Non-pigmented ciliary epithelial cell (primary cell): ENCODE results near the gene UPK1A.
"Not testable (repeated sequence)": the region's sequence is repeated elsewhere in the genome, so short reads cannot be mapped to it uniquely, and the experiment has no call there.

ENCODE experiments used
- DNase-seq: peaks from one replicate; pipeline ENCODE4 v3.0.0-alpha.2; 2010; ENCODE audit warnings: low read depth

UPK1A gene

DNA sequence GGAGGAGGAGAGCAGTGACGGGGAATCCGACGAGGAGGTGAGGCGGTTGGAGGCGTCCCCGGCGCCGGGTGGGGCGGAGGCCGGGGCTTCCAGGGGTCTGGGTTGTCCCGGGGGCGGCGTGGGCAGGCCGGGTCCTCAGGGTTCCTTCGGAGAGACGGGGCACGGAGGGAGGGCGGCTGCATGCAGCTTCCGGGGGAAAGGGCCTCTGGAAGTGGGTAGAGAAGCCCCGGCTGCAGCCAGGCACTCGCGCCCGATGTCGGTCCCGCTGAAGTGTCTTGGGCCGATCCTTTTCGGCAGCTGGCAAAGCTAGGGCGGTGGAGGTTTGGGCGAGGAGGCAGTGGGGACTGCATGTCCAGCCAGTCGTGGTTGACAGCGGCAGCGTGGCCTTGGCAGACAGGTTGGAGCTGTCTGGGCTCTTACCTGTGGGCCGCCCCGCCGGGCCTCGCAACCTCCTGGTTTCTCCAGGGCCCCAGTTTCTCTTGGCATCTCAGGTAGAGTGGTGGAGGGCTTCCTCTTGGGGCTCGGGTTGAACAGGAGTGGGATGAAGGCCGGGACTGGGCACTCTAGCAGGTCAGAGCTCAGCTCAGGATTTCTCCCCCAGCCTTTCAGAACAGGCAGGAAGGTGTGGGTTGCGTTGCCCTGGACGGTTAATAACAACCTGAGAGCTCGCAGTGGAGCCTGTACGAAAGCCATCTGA, 52.2 kb downstream of the UPK1A start:
- DNase-seq = no peak

DNA sequence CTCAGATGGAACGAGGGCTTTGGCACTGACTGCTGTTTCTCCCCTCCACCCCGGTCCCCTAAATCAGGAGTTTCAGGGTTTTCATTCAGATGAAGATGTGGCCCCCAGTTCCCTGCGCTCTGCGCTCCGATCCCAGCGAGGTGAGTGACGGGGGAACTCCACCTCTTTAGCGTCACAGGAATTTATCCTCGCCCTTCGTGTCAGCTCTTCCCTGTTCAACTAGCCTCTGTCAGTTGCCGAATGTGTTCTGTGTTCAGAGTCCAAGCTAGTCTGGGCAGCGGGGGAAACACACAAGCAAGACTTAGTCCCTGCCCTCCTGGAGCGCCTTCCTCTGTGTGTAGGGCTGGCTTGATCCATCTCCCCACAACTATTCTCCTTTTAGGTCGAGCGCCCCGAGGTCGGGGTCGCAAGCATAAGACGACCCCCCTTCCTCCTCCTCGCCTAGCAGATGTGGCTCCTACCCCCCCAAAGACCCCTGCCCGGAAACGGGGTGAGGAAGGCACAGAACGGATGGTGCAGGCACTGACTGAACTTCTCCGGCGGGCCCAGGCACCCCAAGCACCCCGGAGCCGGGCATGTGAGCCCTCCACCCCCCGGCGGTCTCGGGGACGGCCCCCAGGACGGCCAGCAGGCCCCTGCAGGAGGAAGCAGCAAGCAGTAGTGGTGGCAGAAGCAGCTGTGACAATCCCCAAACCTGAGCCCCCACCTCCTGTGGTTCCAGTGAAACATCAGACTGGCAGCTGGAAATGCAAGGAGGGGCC, 53.3 kb downstream of the UPK1A start:
- DNase-seq = no peak

DNA sequence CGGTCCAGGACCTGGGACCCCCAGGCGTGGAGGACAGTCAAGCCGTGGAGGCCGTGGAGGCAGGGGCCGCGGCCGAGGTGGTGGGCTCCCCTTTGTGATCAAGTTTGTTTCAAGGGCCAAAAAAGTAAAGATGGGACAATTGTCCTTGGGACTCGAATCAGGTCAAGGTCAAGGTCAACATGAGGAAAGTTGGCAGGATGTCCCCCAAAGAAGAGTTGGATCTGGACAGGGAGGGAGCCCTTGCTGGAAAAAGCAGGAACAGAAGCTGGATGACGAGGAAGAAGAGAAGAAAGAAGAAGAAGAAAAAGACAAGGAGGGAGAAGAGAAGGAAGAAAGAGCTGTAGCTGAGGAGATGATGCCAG, 53.8 kb downstream of the UPK1A start:
- no peak for DNase-seq

DNA sequence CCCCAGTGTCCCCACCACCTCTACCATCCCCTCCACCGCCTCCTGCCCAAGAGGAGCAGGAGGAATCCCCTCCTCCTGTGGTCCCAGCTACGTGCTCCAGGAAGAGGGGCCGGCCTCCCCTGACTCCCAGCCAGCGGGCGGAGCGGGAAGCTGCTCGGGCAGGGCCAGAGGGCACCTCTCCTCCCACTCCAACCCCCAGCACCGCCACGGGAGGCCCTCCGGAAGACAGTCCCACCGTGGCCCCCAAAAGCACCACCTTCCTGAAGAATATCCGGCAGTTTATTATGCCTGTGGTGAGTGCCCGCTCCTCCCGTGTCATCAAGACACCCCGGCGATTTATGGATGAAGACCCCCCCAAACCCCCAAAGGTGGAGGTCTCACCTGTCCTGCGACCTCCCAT, 54.3 kb downstream of the UPK1A start:
- no peak for DNase-seq

DNA sequence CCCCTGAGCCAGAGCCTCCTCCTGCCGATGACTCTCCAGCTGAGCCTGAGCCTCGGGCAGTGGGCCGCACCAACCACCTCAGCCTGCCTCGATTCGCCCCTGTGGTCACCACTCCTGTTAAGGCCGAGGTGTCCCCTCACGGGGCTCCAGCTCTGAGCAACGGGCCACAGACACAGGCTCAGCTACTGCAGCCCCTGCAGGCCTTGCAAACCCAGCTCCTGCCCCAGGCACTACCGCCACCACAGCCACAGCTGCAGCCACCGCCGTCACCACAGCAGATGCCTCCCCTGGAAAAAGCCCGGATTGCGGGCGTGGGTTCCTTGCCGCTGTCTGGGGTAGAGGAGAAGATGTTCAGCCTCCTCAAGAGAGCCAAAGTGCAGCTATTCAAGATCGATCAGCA, 55.1 kb downstream of the UPK1A start:
- DNase-seq = no peak

DNA sequence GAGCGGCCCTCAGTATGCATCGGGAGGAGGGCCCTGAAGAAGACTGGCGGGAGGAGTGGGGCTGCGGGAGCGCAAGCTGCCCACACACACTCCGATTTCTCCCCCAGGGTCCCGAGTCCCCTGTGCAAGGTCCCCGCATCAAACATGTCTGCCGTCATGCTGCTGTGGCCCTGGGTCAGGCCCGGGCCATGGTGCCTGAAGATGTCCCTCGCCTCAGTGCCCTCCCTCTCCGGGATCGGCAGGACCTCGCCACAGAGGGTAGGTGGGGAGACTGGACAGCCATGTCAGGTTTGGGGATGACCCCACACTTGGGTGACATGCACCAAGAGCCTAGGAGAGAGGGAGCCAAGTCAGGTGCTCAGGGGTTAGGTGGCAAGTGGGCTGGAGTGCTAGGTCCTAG, 56.1 kb downstream of the UPK1A start:
- DNase-seq = no peak

DNA sequence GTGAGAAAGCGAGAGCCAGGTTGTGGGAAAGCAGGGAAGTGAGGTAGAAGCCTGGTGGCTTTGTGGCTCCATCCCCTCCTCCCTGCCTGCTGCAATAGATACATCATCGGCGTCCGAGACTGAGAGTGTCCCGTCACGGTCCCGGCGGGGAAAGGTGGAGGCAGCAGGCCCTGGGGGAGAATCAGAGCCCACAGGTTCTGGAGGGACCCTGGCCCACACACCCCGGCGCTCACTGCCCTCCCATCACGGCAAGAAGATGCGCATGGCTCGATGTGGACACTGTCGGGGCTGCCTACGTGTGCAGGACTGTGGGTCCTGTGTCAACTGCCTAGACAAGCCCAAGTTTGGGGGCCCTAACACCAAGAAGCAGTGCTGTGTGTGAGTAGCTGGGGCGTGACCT, 56.6 kb downstream of the UPK1A start:
- no peak for DNase-seq

DNA sequence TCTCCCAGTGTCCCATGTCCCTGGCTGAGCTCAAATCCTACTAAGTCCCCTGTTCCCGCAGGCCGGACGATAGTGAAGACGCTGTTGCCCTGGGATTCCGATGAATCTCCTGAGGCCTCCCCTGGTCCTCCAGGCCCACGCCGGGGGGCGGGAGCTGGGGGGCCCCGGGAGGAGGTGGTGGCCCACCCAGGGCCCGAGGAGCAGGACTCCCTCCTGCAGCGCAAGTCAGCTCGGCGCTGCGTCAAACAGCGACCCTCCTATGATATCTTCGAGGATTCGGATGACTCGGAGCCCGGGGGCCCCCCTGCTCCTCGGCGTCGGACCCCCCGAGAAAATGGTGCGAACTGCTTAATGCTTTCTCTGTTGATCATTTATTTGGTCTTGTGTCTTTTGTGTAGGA, 57.4 kb downstream of the UPK1A start:
- no peak for DNase-seq

DNA sequence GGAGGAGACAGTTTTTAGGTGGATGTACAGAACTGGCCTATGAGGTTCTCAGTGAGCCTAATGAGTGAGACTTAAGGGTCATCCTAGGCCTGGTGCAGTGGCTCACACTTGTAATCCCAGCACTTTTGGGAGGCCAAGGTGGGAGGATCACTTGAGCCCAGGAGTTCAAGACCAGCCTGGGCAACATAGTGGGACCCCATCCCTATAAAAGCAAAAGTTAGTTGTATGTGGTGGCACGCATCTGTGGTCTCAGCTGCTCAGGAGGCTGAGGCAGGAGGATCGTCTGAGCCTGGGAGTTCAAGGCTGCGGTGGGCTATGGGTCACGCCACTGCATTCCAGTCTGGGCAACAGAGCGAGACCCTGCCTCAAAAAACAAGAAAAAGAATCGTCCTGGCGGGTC, 57.8 kb downstream of the UPK1A start:
- not testable (repeated sequence) for DNase-seq

DNA sequence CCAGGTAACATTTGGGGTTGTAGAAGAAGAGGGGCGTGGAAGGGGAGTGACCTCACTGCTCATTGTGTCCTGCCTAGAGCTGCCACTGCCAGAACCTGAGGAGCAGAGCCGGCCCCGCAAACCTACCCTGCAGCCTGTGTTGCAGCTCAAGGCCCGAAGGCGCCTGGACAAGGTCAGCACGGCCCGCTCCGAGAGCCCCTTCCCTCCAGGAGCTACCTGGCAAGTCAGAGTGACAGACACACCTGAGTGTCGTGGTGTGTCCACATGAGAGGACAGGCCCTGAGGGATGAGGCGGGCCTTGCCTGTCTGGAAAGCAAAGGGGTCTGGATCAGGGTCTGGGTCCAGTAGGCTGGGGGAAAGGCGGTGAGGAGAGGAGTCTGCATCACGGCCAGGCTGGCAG, 58.2 kb downstream of the UPK1A start:
- DNase-seq = no peak

DNA sequence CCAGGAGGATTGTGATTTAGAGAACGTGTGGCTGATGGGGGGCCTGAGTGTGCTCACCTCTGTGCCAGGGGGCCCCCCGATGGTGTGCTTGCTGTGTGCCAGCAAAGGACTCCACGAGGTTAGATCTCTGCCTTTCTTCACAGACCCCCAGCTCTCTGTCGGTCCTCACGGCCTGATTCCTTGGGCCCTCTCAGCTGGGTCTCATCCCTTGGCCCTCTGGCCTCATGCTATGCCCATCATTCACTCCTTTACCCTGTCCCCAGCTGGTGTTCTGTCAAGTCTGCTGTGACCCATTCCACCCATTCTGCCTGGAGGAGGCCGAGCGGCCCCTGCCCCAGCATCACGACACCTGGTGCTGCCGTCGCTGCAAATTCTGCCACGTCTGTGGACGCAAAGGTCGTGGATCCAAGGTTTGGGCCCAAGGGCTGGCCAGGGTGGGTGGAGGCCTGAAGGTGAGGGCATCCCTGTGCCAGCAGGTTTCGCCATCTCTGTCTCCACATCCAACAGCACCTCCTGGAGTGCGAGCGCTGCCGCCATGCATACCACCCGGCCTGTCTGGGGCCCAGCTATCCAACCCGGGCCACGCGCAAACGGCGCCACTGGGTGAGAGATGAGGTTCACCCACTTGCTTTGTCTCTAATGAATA, 59.0 kb downstream of the UPK1A start:
- DNase-seq = no peak

DNA sequence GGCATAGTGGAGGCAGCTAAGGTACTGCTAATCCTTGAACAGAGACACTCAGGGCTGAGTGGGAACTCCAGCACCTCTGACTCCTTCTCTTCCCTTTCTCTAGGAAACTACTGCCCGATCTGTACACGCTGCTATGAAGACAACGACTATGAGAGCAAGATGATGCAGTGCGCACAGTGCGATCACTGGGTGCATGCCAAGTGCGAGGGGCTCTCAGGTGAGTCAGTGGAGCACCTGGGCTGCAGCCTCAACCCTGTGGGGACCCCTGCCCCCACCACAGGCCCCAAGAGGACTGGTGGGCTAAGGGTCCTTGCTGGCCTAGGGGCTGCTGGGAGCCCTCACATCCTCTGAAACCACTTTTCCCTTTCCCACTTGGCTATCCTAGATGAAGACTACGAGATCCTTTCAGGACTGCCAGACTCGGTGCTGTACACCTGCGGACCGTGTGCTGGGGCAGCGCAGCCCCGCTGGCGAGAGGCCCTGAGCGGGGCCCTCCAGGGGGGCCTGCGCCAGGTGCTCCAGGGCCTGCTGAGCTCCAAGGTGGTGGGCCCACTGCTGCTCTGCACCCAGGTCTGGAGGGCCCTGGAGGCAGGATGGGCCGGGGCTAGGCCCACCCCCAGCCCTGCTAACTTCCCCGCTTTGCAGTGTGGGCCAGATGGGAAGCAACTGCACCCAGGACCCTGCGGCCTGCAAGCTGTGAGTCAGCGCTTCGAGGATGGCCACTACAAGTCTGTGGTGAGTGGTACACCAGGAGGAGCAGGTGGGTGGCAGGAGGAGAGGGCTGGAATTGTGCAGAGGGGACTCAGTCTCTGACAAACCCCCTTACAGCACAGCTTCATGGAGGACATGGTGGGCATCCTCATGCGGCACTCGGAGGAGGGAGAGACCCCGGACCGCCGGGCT, 61.0 kb downstream of the UPK1A start:
- no peak for DNase-seq
